GM12878 (cell line): ENCODE data around the gene RRP12. TPM values are rescaled to one million over a fixed set of nuclear protein-coding genes. Genes with fewer than 3 reads are reported as not detected.
A peak's percentile ranks its signal among the peaks of the same experiment; 100 is the strongest.

ENCODE experiments used
- ATAC-seq: fragments of 200-7000 bp; cut with Tn5 transposase; 3 replicates; pipeline ENCODE4 v1.9.1; 2020; ENCODE audit warnings: mild to moderate bottlenecking, moderate library complexity
- BruUV-seq: library from RNA; stranded (reverse); fragments of 400-500 nt; replicated peaks from 2 replicates; lab custom pipeline; 2021; lab: Mats Ljungman, UMichigan
- CTCF ChIA-PET: fragments of 300-600 bp; sonication (Branson Sonifier 250); formaldehyde crosslinking; extraction: SDS; loops from one replicate; lab custom pipeline; 2021; ENCODE audit warnings: inconsistent platforms; lab: Yijun Ruan, JAX
- POLR2A ChIA-PET: fragments of 350-600 bp; formaldehyde crosslinking; extraction: SDS; loops from one replicate; lab custom pipeline; 2021; ENCODE audit warnings: inconsistent platforms; lab: Charles Lee
- RAD21 ChIA-PET: fragments of 300-600 bp; sonication (Branson Sonifier 250); formaldehyde crosslinking; loops from one replicate; lab custom pipeline; 2023; ENCODE audit warnings: antibody characterized with exemption; ENCODE audit not compliant: unreplicated experiment; lab: Charles Lee
- SMC1A ChIA-PET: fragments of 300-600 bp; sonication (Branson Sonifier 250); formaldehyde crosslinking; loops from one replicate; lab custom pipeline; 2023; ENCODE audit not compliant: unreplicated experiment, uncharacterized antibody; lab: Charles Lee
- DNase-seq: peaks from one replicate; pipeline ENCODE4 v3.0.0-alpha.2; 2011; ENCODE audit warnings: low read depth, low spot score
- FAIRE-seq: peaks from 3 replicates; lab custom pipeline; 2011; peaks lifted over from hg19 to GRCh38; lab: Jason Lieb, UNC
- H2AFZ ChIP-seq: 2 replicates; pipeline ENCODE4 v1.6.0; 2011; ENCODE audit warnings: low read depth, low read length, control low read depth; ENCODE audit not compliant: control insufficient read depth
- H3K27ac ChIP-seq: 2 replicates; pipeline ENCODE4 v1.5.1; 2011; ENCODE audit warnings: control low read depth; ENCODE audit not compliant: control insufficient read depth, insufficient read depth
- H3K27me3 ChIP-seq, 2 experiments: replicated peaks in 1 of 2; 2 replicates each; pipeline versions ENCODE4 v1.6.0 to v1.6.1; 2011; ENCODE audit warnings: low read length in 1 of 2; ENCODE audit not compliant: control insufficient read depth in 2 of 2, insufficient read depth in 2 of 2
- H3K36me3 ChIP-seq, 2 experiments: 2 replicates each; pipeline ENCODE4 v1.5.1; 2011; ENCODE audit warnings: low read length in 1 of 2; ENCODE audit not compliant: control insufficient read depth in 2 of 2, insufficient read depth in 2 of 2
- H3K4me1 ChIP-seq: 2 replicates; pipeline ENCODE4 v1.6.1; 2011; ENCODE audit warnings: mild to moderate bottlenecking, low read length, moderate library complexity, mixed read lengths; ENCODE audit not compliant: control insufficient read depth, insufficient read depth
- H3K4me2 ChIP-seq: 2 replicates; pipeline ENCODE4 v1.6.0; 2011; ENCODE audit warnings: control low read depth; ENCODE audit not compliant: control insufficient read depth, insufficient read depth
- H3K4me3 ChIP-seq: fragments of 200-600 bp; sonication (generic); 2 replicates; pipeline ENCODE4 v1.5.1; 2016
- H3K79me2 ChIP-seq: 2 replicates; pipeline ENCODE4 v1.6.0; 2011; ENCODE audit warnings: low read length; ENCODE audit not compliant: control insufficient read depth, insufficient read depth
- H3K9ac ChIP-seq: 2 replicates; pipeline ENCODE4 v1.8.0; 2011; ENCODE audit warnings: low read length, control low read depth, mixed read lengths; ENCODE audit not compliant: control insufficient read depth, insufficient read depth
- H3K9me3 ChIP-seq: replicated peaks from 3 replicates; pipeline ENCODE4 v1.5.1; 2011; ENCODE audit warnings: mild to moderate bottlenecking, low read length; ENCODE audit not compliant: control insufficient read depth, insufficient read depth
- H4K20me1 ChIP-seq: 2 replicates; pipeline ENCODE4 v1.6.0; 2011; ENCODE audit not compliant: control insufficient read depth, insufficient read depth
- BHLHE40 ChIP-seq, 2 experiments: fragments of 450-650 bp in 1 of 2; IDR thresholded peaks; 2 replicates each; pipeline ENCODE4 v1.6.1; 2011 to 2017; ENCODE audit warnings: low read depth in 2 of 2, borderline replicate concordance in 1 of 2, improper control_type of control experiment in 1 of 2, low read length in 1 of 2, mild to moderate bottlenecking in 1 of 2
- CTCF ChIP-seq, 3 experiments: IDR thresholded peaks in 2 of 3; conservative IDR thresholded peaks in 1 of 3; 2 replicates each; pipeline ENCODE4 v1.5.1; 2011; ENCODE audit warnings: low read depth in 3 of 3, low read length in 3 of 3, mild to moderate bottlenecking in 3 of 3, control low read depth in 2 of 3, moderate library complexity in 2 of 3, inconsistent platforms in 1 of 3, mixed read lengths in 1 of 3; ENCODE audit not compliant: control insufficient read depth in 2 of 3, insufficient read depth in 1 of 3; ENCODE audit errors: extremely low read depth in 1 of 3
- ESRRA ChIP-seq: IDR thresholded peaks from 2 replicates; pipeline ENCODE4 v1.6.1; 2012; ENCODE audit warnings: mild to moderate bottlenecking, low read length, improper control_type of control experiment
- WGBS: methylation state at CpG from one replicate; pipeline ENCODE4 v1.1.6; 2016; ENCODE audit warnings: low lambda C conversion rate; ENCODE audit not compliant: insufficient replicate concordance, insufficient coverage; ENCODE audit errors: missing lambda C conversion rate; 5-methylcytosine and 5-hydroxymethylcytosine counted together
- in situ Hi-C: fragments of 300-500 bp; cut with MboI; formaldehyde crosslinking; loops from 9 replicates; pipeline ENCODE4 v1.14.3; 2018; ENCODE audit warnings: mixed read lengths
- intact Hi-C: fragments of 100-400 bp; cut with micrococcal nuclease; formaldehyde crosslinking; loops from one replicate; pipeline ENCODE4 v1.14.2; 2022; ENCODE audit not compliant: unreplicated experiment
- polyA plus RNA-seq, 11 experiments: library from polyadenylated mRNA; depleted of rRNA in 4 of 11; unstranded in 6 of 11; stranded (reverse) in 5 of 11; fragments of >200 nt; fragmentation: Nextera tagmentation in 4 of 11; fragmentation: Illumina TruSeq in 1 of 11; extraction: Ambion mirVana in 4 of 11; extraction: Trizol in 1 of 11; gene quantifications; 1 replicate in 1 of 11; 2 replicates in 10 of 11; pipeline versions ENCODE4 v1.2.1 to v1.2.3, GENCODE V29; 2011 to 2016; ENCODE audit warnings: inconsistent platforms in 2 of 11, missing spikeins in 2 of 11, low read depth in 1 of 11
- total RNA-seq, 4 experiments: library from RNA; depleted of rRNA in 3 of 4; stranded (reverse); fragments of >200 nt in 3 of 4; fragmentation: Illumina TruSeq in 1 of 4; extraction: Trizol in 1 of 4; gene quantifications; 2 replicates each; pipeline versions ENCODE4 v1.2.1 to v1.2.3, GENCODE V29; 2013 to 2021

The RRP12 gene
- total and polyA plus RNA-seq, 10 of the 15 experiments (the other 5 are each of a cell fraction or from before 2014, with no cell fraction given): 5.3 to 48.7 (median 16.8) TPM

- no peaks in the 10 kb centered on the region; the same call in 1 of the 2 replicates for H4K20me1 ChIP-seq
- H3K9ac ChIP-seq: peak overlapping the region; percentile 47
- DNase-seq: no peak
- peaks cover 0 to 9% of the 10 kb centered on the region in 2 experiments; a peak in 1 of 4 replicates for H3K27me3 ChIP-seq
- peaks cover 10% of the 10 kb centered on the region for H3K4me1 ChIP-seq
- no peak for FAIRE-seq
- 55% methylated on average over 18 of the region's 18 CpGs for WGBS
- peak overlapping the region; percentile 89 for H3K4me3 ChIP-seq
- H3K27ac ChIP-seq: no peak overlapping the region
- H3K36me3 ChIP-seq: no peaks in the 10 kb centered on the region
- intact Hi-C loops (loop anchor here (5.0 kb wide), 1 partner anchor 40 kb away; the partner anchor contains the start of gene ARHGAP19), in situ Hi-C loops (no loop called here)
- no peaks in the 10 kb centered on the region for H3K9me3 ChIP-seq
- ATAC-seq: no peak
- RAD21 ChIA-PET: interaction anchor here (0.7 to 2.9 kb wide), 3 partner anchors 11 to 95 kb away, joined by 3 to 14 read pairs (median 3); no protein-coding TSS in a partner anchor
- TF ChIP-seq BHLHE40 (IDR thresholded peaks at IDR 0.05; ENCODE audit: borderline replicate concordance in 1 of 2, low read depth in 2 of 2, low read length in 1 of 2) (no peak), ESRRA (peak; percentile 92), CTCF (IDR thresholded peaks at IDR 0.05 in 2 of 3, conservative IDR thresholded peaks at IDR 0.05 in 1 of 3; ENCODE audit: control insufficient read depth in 2 of 3, extremely low read depth in 1 of 3, insufficient read depth in 1 of 3, low read depth in 3 of 3, low read length in 3 of 3) (peak in 1 of 3 experiments; percentile 21; a peak in 1 of 6 replicates)
- POLR2A ChIA-PET: interaction anchor here (0.6 to 1.8 kb wide), 5 partner anchors 13 to 54 kb away, joined by 3 to 5 read pairs (median 4); partner anchors contain the start of genes ARHGAP19 and FRAT1
- BruUV-seq: TSS peak; percentile 75
- no peaks in the 10 kb centered on the region for H3K79me2 ChIP-seq
- SMC1A ChIA-PET: interaction anchor here (0.7 to 3.4 kb wide), 11 partner anchors 9 to 69 kb away, joined by 3 to 17 read pairs (median 3); no protein-coding TSS in a partner anchor
- H2AFZ ChIP-seq: peak overlapping the region; percentile 43
- CTCF ChIA-PET: interaction anchor here (0.8 to 4.0 kb wide), 11 partner anchors 9 to 309 kb away, joined by 3 to 29 read pairs (median 3); no protein-coding TSS in a partner anchor
- peak overlapping the region; percentile 88 for H3K4me2 ChIP-seq
Measured at GRCh38 chr10:97332591-97333350, 68.4 kb downstream of the RRP12 start.
